ENCODE results near the gene GMDS.

DNA sequence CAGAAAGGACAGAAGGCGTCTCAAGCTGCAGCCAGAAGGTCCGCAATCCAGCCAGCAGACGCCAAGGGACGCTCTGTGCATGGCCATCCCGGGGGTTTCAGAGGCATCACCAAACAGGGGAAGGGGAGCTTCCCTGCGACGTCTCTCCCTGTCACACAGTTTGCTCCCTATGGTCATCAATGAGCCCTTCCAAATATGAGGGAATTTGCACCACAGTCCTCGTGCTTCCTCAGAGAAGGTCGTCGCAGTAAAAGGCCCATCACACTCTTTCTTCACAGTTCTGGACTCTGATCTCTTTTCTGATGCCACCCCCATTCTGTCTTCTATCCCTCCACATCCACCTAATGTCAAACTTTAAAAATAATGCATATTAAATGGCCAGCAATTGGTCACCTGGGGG lies 645.9 kb downstream of the GMDS start:
- TF ChIP-seq CBX1 (IDR thresholded peaks at IDR 0.05; ENCODE audit: low read depth) (no peak), SETDB1 (CRISPR knock-in tag; IDR thresholded peaks at IDR 0.05; ENCODE audit: borderline replicate concordance) (no peak), BCLAF1 (IDR thresholded peaks at IDR 0.05) (no peak), DRAP1 (CRISPR knock-in tag; IDR thresholded peaks at IDR 0.05) (no peak), POLR2G (IDR thresholded peaks at IDR 0.05; ENCODE audit: low read depth, low read length) (no peak), POLR2A (IDR thresholded peaks at IDR 0.05; ENCODE audit: insufficient read depth in 1 of 2, low read depth in 2 of 2, low read length in 2 of 2) (no peak), FOXM1 (CRISPR knock-in tag; IDR thresholded peaks at IDR 0.05) (no peak)
- TF ChIP-seq, protein P1, sequence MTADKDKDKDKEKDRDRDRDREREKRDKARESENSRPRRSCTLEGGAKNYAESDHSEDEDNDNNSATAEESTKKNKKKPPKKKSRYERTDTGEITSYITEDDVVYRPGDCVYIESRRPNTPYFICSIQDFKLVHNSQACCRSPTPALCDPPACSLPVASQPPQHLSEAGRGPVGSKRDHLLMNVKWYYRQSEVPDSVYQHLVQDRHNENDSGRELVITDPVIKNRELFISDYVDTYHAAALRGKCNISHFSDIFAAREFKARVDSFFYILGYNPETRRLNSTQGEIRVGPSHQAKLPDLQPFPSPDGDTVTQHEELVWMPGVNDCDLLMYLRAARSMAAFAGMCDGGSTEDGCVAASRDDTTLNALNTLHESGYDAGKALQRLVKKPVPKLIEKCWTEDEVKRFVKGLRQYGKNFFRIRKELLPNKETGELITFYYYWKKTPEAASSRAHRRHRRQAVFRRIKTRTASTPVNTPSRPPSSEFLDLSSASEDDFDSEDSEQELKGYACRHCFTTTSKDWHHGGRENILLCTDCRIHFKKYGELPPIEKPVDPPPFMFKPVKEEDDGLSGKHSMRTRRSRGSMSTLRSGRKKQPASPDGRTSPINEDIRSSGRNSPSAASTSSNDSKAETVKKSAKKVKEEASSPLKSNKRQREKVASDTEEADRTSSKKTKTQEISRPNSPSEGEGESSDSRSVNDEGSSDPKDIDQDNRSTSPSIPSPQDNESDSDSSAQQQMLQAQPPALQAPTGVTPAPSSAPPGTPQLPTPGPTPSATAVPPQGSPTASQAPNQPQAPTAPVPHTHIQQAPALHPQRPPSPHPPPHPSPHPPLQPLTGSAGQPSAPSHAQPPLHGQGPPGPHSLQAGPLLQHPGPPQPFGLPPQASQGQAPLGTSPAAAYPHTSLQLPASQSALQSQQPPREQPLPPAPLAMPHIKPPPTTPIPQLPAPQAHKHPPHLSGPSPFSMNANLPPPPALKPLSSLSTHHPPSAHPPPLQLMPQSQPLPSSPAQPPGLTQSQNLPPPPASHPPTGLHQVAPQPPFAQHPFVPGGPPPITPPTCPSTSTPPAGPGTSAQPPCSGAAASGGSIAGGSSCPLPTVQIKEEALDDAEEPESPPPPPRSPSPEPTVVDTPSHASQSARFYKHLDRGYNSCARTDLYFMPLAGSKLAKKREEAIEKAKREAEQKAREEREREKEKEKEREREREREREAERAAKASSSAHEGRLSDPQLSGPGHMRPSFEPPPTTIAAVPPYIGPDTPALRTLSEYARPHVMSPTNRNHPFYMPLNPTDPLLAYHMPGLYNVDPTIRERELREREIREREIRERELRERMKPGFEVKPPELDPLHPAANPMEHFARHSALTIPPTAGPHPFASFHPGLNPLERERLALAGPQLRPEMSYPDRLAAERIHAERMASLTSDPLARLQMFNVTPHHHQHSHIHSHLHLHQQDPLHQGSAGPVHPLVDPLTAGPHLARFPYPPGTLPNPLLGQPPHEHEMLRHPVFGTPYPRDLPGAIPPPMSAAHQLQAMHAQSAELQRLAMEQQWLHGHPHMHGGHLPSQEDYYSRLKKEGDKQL (CRISPR knock-in tag; IDR thresholded peaks at IDR 0.05; ENCODE audit: low read depth): no peak
